ENCODE measurements around the gene KIAA1549.

The KIAA1549 gene

DNA sequence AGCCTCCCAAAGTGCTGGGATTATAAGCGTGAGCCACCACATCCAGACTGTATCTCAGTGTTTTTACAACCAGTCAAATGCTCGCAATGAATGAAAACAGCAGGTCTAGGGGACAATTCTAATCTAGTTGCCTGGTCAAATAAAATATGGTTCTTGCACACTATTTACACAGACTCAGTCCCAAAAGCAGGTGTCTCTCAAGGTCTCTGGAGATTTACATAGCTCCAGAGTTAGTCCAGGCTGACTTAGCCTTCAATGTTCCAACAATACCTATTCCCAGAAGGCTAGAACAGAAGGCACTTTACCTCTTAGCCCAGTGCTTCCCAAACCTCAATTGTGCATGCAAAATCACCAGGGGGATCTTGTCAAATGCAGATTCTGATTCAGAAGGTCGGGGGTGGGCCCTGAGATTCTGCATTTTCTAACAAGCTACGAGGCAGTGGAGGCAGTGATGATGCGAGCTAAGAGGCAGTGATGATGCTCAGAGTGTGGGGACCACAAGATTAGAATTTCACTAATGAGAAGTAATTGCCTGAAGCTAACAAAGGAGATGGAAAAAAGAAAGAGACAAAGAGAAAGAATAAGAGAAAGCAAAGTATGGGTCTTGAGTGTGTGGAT, 6.4 kb downstream of the KIAA1549 start:
- Histone ChIP-seq H3K36me3 (ENCODE audit: control insufficient read depth, insufficient read depth, low read length) (no peaks in the 10 kb centered on the region), H3K9ac (ENCODE audit: low read length) (no peak overlapping the region), H3K4me3 (ENCODE audit: low read depth, low read length) (peak overlapping the region; percentile 22; the same call in 1 of the 2 replicates), H3K4me1 (ENCODE audit: control insufficient read depth, insufficient read depth, low read length) (peaks cover 50% of the 10 kb centered on the region), H3K27me3 (ENCODE audit: control insufficient read depth, insufficient read depth, low read length) (peaks cover 4% of the 10 kb centered on the region), H3K9me3 (ENCODE audit: control insufficient read depth, insufficient read depth, low read depth, low read length) (no peaks in the 10 kb centered on the region), H3K27ac (ENCODE audit: low read depth, low read length) (no peak overlapping the region)

DNA sequence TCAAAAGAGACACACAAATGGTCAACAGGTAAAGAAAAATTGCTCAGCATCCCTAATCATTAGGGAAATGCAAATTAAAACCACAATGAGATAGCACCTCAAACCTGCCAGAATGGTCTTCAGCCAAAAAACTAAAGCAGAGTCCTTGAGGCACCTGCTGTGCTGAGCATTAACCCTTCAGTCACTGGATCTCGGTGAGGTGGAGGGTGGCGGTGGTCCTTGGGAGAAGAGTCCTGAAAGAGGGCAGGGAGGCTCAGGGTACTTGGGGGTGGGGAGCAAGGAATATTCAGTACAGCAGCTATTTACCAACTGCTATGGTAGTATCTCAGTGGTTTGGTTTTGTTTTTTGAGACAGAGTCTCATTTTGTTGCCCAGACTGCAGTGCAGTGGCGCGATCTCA, 7.1 kb downstream of the KIAA1549 start:
- Histone ChIP-seq H3K4me1 (ENCODE audit: control insufficient read depth, insufficient read depth, low read length) (peaks cover 44% of the 10 kb centered on the region), H3K9ac (ENCODE audit: low read length) (no peak overlapping the region), H3K4me3 (ENCODE audit: low read depth, low read length) (no peak overlapping the region), H3K9me3 (ENCODE audit: control insufficient read depth, insufficient read depth, low read depth, low read length) (no peaks in the 10 kb centered on the region), H3K27ac (ENCODE audit: low read depth, low read length) (no peak overlapping the region), H3K27me3 (ENCODE audit: control insufficient read depth, insufficient read depth, low read length) (no peaks in the 10 kb centered on the region), H3K36me3 (ENCODE audit: control insufficient read depth, insufficient read depth, low read length) (no peaks in the 10 kb centered on the region)

DNA sequence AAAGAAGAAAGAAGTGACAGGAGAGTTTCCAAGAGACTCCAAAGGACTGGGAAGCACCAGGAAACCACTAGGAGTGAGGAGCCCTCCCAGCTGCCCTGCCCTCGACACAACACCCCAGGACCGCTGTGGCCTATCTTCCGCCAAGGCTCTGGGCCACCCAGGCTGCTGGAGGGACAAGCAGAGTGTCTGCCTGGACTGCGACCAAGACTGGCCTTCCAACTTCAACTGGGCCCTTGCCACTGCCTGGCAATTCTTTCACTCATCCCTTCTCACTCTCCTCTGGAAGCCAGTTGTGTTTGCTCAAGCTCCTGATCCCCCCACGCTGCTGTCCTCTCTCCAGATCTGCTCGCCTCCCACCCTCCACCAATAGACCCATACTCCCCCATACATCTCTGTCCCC, 10.2 kb downstream of the KIAA1549 start:
- Histone ChIP-seq H3K4me3 (ENCODE audit: low read depth, low read length) (no peak overlapping the region), H3K27me3 (ENCODE audit: control insufficient read depth, insufficient read depth, low read length) (no peaks in the 10 kb centered on the region), H3K9me3 (ENCODE audit: control insufficient read depth, insufficient read depth, low read depth, low read length) (no peaks in the 10 kb centered on the region), H3K4me1 (ENCODE audit: control insufficient read depth, insufficient read depth, low read length) (peaks cover 27% of the 10 kb centered on the region), H3K36me3 (ENCODE audit: control insufficient read depth, insufficient read depth, low read length) (no peaks in the 10 kb centered on the region), H3K27ac (ENCODE audit: low read depth, low read length) (no peak overlapping the region), H3K9ac (ENCODE audit: low read length) (no peak overlapping the region)

DNA sequence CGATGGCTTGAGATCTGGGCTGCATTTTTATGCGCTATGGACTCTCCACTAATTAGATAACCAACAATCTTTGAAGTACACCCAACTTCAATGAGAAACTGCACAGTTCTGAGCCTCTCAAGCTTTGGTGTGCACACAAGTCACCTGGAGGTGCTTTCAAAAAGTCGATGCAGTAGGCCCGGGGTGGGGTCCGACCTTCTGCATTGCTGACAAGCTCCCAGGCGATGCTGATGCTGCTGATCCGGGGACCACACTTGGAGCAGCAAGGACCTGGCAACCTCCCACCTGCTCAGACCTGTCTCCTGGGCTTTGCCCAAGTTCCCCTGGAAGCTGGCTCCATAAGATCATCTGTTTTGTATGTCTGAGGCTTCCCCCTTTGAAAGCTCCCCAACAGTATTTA, 10.7 kb downstream of the KIAA1549 start:
- no peaks in the 10 kb centered on the region for H3K27me3 ChIP-seq (ENCODE audit: control insufficient read depth, insufficient read depth, low read length)
- no peaks in the 10 kb centered on the region for H3K9me3 ChIP-seq (ENCODE audit: control insufficient read depth, insufficient read depth, low read depth, low read length)
- H3K4me1 ChIP-seq (ENCODE audit: control insufficient read depth, insufficient read depth, low read length), result peaks cover 22% of the 10 kb centered on the region
- H3K4me3 ChIP-seq (ENCODE audit: low read depth, low read length), result no peak overlapping the region
- H3K9ac ChIP-seq (ENCODE audit: low read length), result no peak overlapping the region
- H3K27ac ChIP-seq (ENCODE audit: low read depth, low read length), result no peak overlapping the region
- no peaks in the 10 kb centered on the region for H3K36me3 ChIP-seq (ENCODE audit: control insufficient read depth, insufficient read depth, low read length)

DNA sequence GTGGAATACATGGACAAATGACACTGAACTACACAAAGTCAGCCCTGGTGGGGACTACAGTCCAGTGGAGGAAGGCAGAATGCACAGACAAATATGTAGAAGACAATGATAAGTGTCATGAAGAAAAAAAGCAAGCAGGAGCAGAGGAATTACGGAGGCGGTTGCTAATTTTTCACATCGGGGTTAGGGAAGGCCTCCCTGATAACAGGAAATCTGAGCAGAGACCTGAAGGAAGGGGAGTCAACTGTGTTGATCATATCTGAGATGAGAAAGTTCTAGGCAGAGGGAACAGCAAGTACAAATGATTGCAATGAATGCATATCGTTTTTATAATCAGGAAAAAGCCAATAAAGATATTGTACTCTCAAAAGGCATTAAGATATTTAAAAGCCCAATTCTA, 14.0 kb downstream of the KIAA1549 start:
- Histone ChIP-seq H3K36me3 (ENCODE audit: control insufficient read depth, insufficient read depth, low read length) (no peaks in the 10 kb centered on the region), H3K27me3 (ENCODE audit: control insufficient read depth, insufficient read depth, low read length) (no peaks in the 10 kb centered on the region), H3K27ac (ENCODE audit: low read depth, low read length) (no peak overlapping the region), H3K4me3 (ENCODE audit: low read depth, low read length) (no peak overlapping the region), H3K9me3 (ENCODE audit: control insufficient read depth, insufficient read depth, low read depth, low read length) (no peaks in the 10 kb centered on the region), H3K4me1 (ENCODE audit: control insufficient read depth, insufficient read depth, low read length) (no peaks in the 10 kb centered on the region), H3K9ac (ENCODE audit: low read length) (no peak overlapping the region)

DNA sequence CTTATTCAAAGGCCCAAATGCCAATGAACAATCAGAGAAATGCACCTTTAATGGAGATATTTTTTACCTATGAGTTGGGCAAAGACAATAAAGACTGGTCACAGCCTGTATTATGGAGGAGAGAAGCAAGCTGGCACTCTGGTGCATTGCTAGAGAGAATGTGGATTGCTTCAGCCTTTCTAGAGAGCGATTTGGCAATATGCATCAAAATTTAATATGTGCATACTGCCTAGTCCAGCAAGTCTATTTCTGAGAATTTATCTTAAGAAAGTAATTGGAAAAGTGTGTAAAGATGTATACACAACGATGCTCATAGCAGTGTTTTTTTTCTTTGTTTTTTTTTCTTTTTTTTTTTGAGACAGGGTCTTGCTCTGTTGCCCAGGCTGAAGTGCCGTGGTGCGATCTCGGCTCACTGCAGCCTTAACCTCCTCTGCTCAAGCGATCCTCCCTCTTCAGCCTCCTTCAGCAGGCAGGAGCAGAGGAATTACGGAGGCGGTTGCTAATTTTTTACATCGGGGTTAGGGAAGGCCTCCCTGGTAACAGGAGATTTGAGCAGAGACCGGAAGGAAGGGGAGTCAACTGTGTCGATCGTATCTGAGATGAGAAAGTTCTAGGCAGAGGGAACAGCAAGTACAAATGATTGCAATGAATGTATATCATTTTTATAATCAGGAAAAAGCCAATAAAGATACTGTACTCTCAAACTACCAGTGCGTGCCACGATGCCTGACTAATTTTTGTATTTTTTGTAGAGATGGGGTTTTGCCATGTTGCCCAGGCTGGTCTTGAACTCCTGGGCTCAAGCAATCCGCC, 16.4 kb downstream of the KIAA1549 start:
- no peak overlapping the region for H3K27ac ChIP-seq (ENCODE audit: low read depth, low read length)
- no peak overlapping the region for H3K4me3 ChIP-seq (ENCODE audit: low read depth, low read length)
- H3K4me1 ChIP-seq (ENCODE audit: control insufficient read depth, insufficient read depth, low read length), result no peaks in the 10 kb centered on the region
- H3K9ac ChIP-seq (ENCODE audit: low read length), result no peak overlapping the region
- H3K9me3 ChIP-seq (ENCODE audit: control insufficient read depth, insufficient read depth, low read depth, low read length), result no peaks in the 10 kb centered on the region
- H3K27me3 ChIP-seq (ENCODE audit: control insufficient read depth, insufficient read depth, low read length), result no peaks in the 10 kb centered on the region
- no peaks in the 10 kb centered on the region for H3K36me3 ChIP-seq (ENCODE audit: control insufficient read depth, insufficient read depth, low read length)

DNA sequence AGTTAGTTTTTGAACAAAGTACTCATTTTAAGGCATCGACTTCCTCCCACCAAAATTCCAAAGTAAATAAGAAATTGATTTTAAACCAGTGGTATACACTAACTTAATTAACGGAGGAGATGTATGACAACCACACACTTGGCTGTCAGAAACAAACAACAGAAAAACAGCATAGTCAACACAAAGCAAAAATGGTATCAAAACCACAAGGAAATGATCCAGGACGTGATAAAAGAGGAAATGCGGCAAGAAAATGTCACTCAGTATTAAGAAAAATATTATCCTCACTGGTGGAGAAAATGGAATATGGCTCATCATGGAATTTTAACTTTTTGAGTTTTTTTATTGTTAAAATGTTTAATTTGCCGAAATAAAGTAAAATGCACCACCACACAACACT, 17.5 kb downstream of the KIAA1549 start:
- Histone ChIP-seq H3K4me1 (ENCODE audit: control insufficient read depth, insufficient read depth, low read length) (peaks cover 4% of the 10 kb centered on the region), H3K36me3 (ENCODE audit: control insufficient read depth, insufficient read depth, low read length) (no peaks in the 10 kb centered on the region), H3K9me3 (ENCODE audit: control insufficient read depth, insufficient read depth, low read depth, low read length) (no peaks in the 10 kb centered on the region), H3K27ac (ENCODE audit: low read depth, low read length) (no peak overlapping the region), H3K9ac (ENCODE audit: low read length) (no peak overlapping the region), H3K4me3 (ENCODE audit: low read depth, low read length) (no peak overlapping the region), H3K27me3 (ENCODE audit: control insufficient read depth, insufficient read depth, low read length) (no peaks in the 10 kb centered on the region)

DNA sequence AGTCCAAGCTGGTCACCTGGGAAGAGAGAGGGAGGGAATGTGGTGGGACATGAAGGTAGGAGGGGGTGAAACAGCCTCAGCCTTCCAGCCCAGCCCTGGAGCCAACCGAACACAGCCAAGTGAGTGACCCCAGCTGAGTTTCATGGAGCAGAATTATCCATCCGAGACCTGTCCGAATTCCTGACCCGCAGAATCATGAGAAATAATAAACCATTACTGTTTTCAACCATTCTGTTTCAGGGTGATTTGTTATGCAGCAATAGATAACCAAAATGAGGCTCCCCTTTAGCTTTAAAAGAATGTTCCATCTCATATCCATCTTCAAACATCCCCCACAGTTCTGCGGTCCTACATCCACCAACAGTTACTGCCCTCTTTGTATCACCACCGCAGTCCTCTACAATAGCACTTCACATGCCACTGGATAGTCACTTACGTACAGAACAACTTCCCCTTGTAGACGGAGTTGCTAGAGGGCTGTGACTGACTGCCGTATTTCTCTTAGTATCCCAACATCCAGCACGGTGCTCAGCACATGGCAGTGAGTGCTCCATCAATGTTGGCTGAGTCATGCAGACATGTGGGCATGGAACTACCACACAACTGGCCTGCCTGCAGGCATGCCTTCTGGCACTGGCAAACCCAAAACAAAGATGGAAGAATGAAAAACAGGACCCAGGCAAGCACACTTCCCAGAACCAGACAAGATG, 18.5 kb downstream of the KIAA1549 start:
- H3K4me3 ChIP-seq (ENCODE audit: low read depth, low read length), result no peak overlapping the region
- no peak overlapping the region for H3K27ac ChIP-seq (ENCODE audit: low read depth, low read length)
- H3K9me3 ChIP-seq (ENCODE audit: control insufficient read depth, insufficient read depth, low read depth, low read length), result no peaks in the 10 kb centered on the region
- no peaks in the 10 kb centered on the region for H3K27me3 ChIP-seq (ENCODE audit: control insufficient read depth, insufficient read depth, low read length)
- no peak overlapping the region for H3K9ac ChIP-seq (ENCODE audit: low read length)
- H3K36me3 ChIP-seq (ENCODE audit: control insufficient read depth, insufficient read depth, low read length), result no peaks in the 10 kb centered on the region
- H3K4me1 ChIP-seq (ENCODE audit: control insufficient read depth, insufficient read depth, low read length), result peaks cover 4% of the 10 kb centered on the region

DNA sequence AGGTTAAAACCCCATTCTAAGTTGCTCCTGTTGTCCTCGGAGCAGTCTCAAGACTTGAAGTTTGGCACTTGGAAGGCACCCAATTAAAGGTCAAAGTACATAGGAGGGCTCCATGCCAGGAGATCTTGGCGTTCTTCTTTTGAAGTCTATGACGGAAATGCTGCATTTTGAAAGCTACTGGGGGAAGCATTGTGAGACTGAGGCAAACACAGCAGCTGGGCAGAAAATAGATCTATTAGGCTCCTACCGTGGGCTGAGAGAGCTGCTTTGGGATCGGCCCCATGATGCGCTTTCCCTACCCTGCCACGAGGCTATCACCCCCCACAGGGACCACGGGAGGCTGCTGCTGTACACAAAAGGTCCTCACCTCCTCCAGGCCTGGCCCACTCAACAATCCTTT, 20.0 kb downstream of the KIAA1549 start:
- no peak overlapping the region for H3K27ac ChIP-seq (ENCODE audit: low read depth, low read length)
- H3K4me3 ChIP-seq (ENCODE audit: low read depth, low read length), result no peak overlapping the region
- H3K36me3 ChIP-seq (ENCODE audit: control insufficient read depth, insufficient read depth, low read length), result no peaks in the 10 kb centered on the region
- peaks cover 4% of the 10 kb centered on the region for H3K4me1 ChIP-seq (ENCODE audit: control insufficient read depth, insufficient read depth, low read length)
- no peaks in the 10 kb centered on the region for H3K9me3 ChIP-seq (ENCODE audit: control insufficient read depth, insufficient read depth, low read depth, low read length)
- H3K9ac ChIP-seq (ENCODE audit: low read length), result no peak overlapping the region
- H3K27me3 ChIP-seq (ENCODE audit: control insufficient read depth, insufficient read depth, low read length), result no peaks in the 10 kb centered on the region

DNA sequence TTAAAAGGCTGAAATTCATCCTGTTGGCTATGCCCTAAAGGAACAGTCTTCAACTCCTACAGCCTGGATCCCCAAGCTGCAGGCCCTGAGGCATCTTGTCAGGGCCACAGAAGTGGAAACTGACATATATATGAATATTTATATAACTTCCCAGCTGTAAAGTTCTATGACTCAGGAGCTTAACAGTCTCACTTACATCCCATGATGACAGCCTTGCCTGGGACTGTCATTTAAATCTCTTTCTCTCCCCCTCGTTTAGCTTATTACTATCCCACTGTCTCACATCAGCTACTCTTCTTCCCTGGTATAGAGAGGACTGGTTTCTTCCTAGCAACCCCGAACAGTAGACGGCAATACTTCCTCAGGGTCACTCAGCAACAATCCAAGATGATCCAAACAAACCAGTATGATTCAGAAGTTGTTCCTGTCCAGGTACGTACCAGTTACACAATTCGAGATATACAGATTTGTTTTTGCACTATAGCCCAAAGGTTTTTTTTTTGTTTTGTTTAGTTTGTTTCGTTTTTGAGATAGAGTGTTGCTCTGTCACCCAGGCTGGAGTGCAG, 22.7 kb downstream of the KIAA1549 start:
- H3K27ac ChIP-seq (ENCODE audit: low read depth, low read length), result no peak overlapping the region
- no peaks in the 10 kb centered on the region for H3K27me3 ChIP-seq (ENCODE audit: control insufficient read depth, insufficient read depth, low read length)
- no peak overlapping the region for H3K4me3 ChIP-seq (ENCODE audit: low read depth, low read length)
- H3K9me3 ChIP-seq (ENCODE audit: control insufficient read depth, insufficient read depth, low read depth, low read length), result no peaks in the 10 kb centered on the region
- H3K36me3 ChIP-seq (ENCODE audit: control insufficient read depth, insufficient read depth, low read length), result no peaks in the 10 kb centered on the region
- H3K9ac ChIP-seq (ENCODE audit: low read length), result no peak overlapping the region
- H3K4me1 ChIP-seq (ENCODE audit: control insufficient read depth, insufficient read depth, low read length), result peaks cover 12% of the 10 kb centered on the region

Data from HUES6 (cell line).